IMR-90 (cell line): ENCODE data around the gene NBEA. TPM values are rescaled to one million over a fixed set of nuclear protein-coding genes. Genes with fewer than 3 reads are reported as not detected.

Experiments used
- ATAC-seq: fragments of 200-7000 bp; cut with Tn5 transposase; 2 replicates; pipeline ENCODE4 v1.9.1; 2020; ENCODE audit warnings: low read depth, mild to moderate bottlenecking, moderate library complexity
- BruUV-seq: library from RNA; stranded (reverse); fragments of 400-500 nt; replicated peaks from 2 replicates; lab custom pipeline; 2021; lab: Mats Ljungman, UMichigan
- CTCF ChIA-PET: fragments of 300-600 bp; formaldehyde crosslinking; extraction: SDS; loops from one replicate; lab custom pipeline; 2021; ENCODE audit warnings: antibody characterized with exemption; lab: Yijun Ruan, JAX
- POLR2A ChIA-PET: fragments of 300-600 bp; sonication (Branson Sonifier 250); formaldehyde crosslinking; loops from one replicate; lab custom pipeline; 2022; ENCODE audit warnings: antibody characterized with exemption; ENCODE audit not compliant: unreplicated experiment; lab: Charles Lee
- DNase-seq: peaks from one replicate; pipeline ENCODE4 v3.0.0; 2013
- H2AFZ ChIP-seq: replicated peaks from 2 replicates; pipeline ENCODE3; 2013; ENCODE audit warnings: low read length, mild to moderate bottlenecking; ENCODE audit not compliant: poor library complexity
- H2AK5ac ChIP-seq: 2 replicates; pipeline ENCODE4 v1.6.1; 2013; ENCODE audit warnings: low read depth, low read length, inconsistent platforms
- H2AK9ac ChIP-seq: replicated peaks from 2 replicates; pipeline ENCODE3; 2013; ENCODE audit warnings: mild to moderate bottlenecking, low read depth, low read length, moderate library complexity; ENCODE audit not compliant: poor library complexity
- H2BK120ac ChIP-seq: 2 replicates; pipeline ENCODE4 v1.6.1; 2013; ENCODE audit warnings: low read depth, low read length, inconsistent platforms
- H2BK15ac ChIP-seq: 3 replicates; pipeline ENCODE4 v1.6.1; 2013; ENCODE audit warnings: low read depth, low read length, inconsistent platforms
- H2BK20ac ChIP-seq: 2 replicates; pipeline ENCODE4 v1.6.1; 2013; ENCODE audit warnings: low read depth, mild to moderate bottlenecking, inconsistent platforms, low read length, moderate library complexity
- H2BK5ac ChIP-seq: 2 replicates; pipeline ENCODE4 v1.6.1; 2013; ENCODE audit warnings: mild to moderate bottlenecking, low read depth, low read length, inconsistent platforms; ENCODE audit not compliant: poor library complexity, severe bottlenecking
- H3K14ac ChIP-seq: replicated peaks from 2 replicates; pipeline ENCODE4 v1.6.1; 2013; ENCODE audit warnings: low read depth, low read length, inconsistent platforms
- H3K18ac ChIP-seq: 2 replicates; pipeline ENCODE4 v1.6.1; 2013; ENCODE audit warnings: low read depth, low read length, control low read depth
- H3K23ac ChIP-seq: 2 replicates; pipeline ENCODE4 v1.6.1; 2013; ENCODE audit warnings: low read depth, low read length, inconsistent platforms
- H3K27ac ChIP-seq: 2 replicates; pipeline ENCODE4 v1.5.1; 2013; ENCODE audit warnings: mild to moderate bottlenecking, control low read depth, low read length; ENCODE audit not compliant: insufficient read depth
- H3K27me3 ChIP-seq: 2 replicates; pipeline ENCODE4 v1.6.1; 2013; ENCODE audit warnings: low read length; ENCODE audit not compliant: control insufficient read depth, insufficient read depth
- H3K36me3 ChIP-seq: 2 replicates; pipeline ENCODE4 v1.6.1; 2013; ENCODE audit warnings: low read length, mixed read lengths; ENCODE audit not compliant: control insufficient read depth, insufficient read depth
- H3K4ac ChIP-seq: 2 replicates; pipeline ENCODE4 v1.6.1; 2013; ENCODE audit warnings: low read depth, low read length, inconsistent platforms
- H3K4me1 ChIP-seq: 2 replicates; pipeline ENCODE4 v1.6.1; 2013; ENCODE audit warnings: low read length, mixed read lengths; ENCODE audit not compliant: control insufficient read depth, insufficient read depth
- H3K4me2 ChIP-seq: 2 replicates; pipeline ENCODE4 v1.6.1; 2013; ENCODE audit warnings: low read depth, mild to moderate bottlenecking, control low read depth, low read length, moderate library complexity
- H3K4me3 ChIP-seq: 2 replicates; pipeline ENCODE4 v1.5.1; 2013; ENCODE audit warnings: low read depth, mild to moderate bottlenecking, control low read depth, low read length, moderate library complexity; ENCODE audit not compliant: insufficient read depth
- H3K56ac ChIP-seq: 2 replicates; pipeline ENCODE4 v1.6.1; 2013; ENCODE audit warnings: low read length, inconsistent platforms; ENCODE audit not compliant: insufficient read depth; ENCODE audit errors: extremely low read depth
- H3K79me1 ChIP-seq, 2 experiments: 2 replicates each; pipeline ENCODE4 v1.6.1; 2013; ENCODE audit warnings: low read length in 2 of 2, inconsistent platforms in 1 of 2, low read depth in 1 of 2
- H3K9ac ChIP-seq: 2 replicates; pipeline ENCODE4 v1.6.1; 2013; ENCODE audit warnings: low read depth, low read length, control low read depth
- H3K9me1 ChIP-seq: 2 replicates; pipeline ENCODE4 v1.6.1; 2013; ENCODE audit warnings: low read length, inconsistent platforms; ENCODE audit not compliant: insufficient read depth
- H3K9me3 ChIP-seq: 2 replicates; pipeline ENCODE4 v1.6.1; 2013; ENCODE audit warnings: low read length; ENCODE audit not compliant: control insufficient read depth, insufficient read depth
- H4K20me1 ChIP-seq: 2 replicates; pipeline ENCODE4 v1.6.1; 2013; ENCODE audit warnings: low read length, inconsistent platforms; ENCODE audit not compliant: insufficient read depth
- H4K5ac ChIP-seq: 2 replicates; pipeline ENCODE4 v1.6.1; 2013; ENCODE audit warnings: mild to moderate bottlenecking, low read depth, low read length, control low read depth
- H4K8ac ChIP-seq, 2 experiments: 2 replicates each; pipeline ENCODE4 v1.6.1; 2013; ENCODE audit warnings: low read depth in 2 of 2, low read length in 2 of 2, control low read depth in 1 of 2, inconsistent platforms in 1 of 2
- H4K91ac ChIP-seq: 2 replicates; pipeline ENCODE4 v1.6.1; 2013; ENCODE audit warnings: low read depth, low read length, inconsistent platforms; ENCODE audit not compliant: insufficient read depth
- CEBPB ChIP-seq: IDR thresholded peaks from 2 replicates; pipeline ENCODE4 v1.6.1; 2012; ENCODE audit warnings: low read depth, low read length, improper control_type of control experiment
- MXI1 ChIP-seq: IDR thresholded peaks from 2 replicates; pipeline ENCODE4 v1.6.1; 2012; ENCODE audit warnings: low read depth, mild to moderate bottlenecking, low read length, moderate library complexity, borderline replicate concordance
- SMC3 ChIP-seq: fragments of 150-350 bp; IDR thresholded peaks from 2 replicates; pipeline ENCODE4 v1.6.1; 2016; ENCODE audit warnings: low read depth, mild to moderate bottlenecking, antibody characterized with exemption, low read length, moderate library complexity
- WGBS, 2 experiments: methylation state at CpG; one replicate each; pipeline versions ENCODE4 v1.1.5 to v1.1.7; 2013; ENCODE audit warnings: missing lambda C conversion rate in 2 of 2; ENCODE audit not compliant: insufficient read length in 1 of 2; ENCODE audit errors: extremely low coverage in 2 of 2; 5-methylcytosine and 5-hydroxymethylcytosine counted together
- dilution Hi-C: fragments of 300-500 bp; cut with HindIII; formaldehyde crosslinking; loops from one replicate; pipeline ENCODE4 v1.14.3; 2018; ENCODE audit warnings: low sequenced_read_pairs; ENCODE audit not compliant: unreplicated experiment
- in situ Hi-C: fragments of 300-500 bp; cut with MboI; formaldehyde crosslinking; loops from 3 replicates; pipeline ENCODE4 v1.14.3; 2019; ENCODE audit warnings: low sequenced_read_pairs, inconsistent platforms, mixed read lengths
- intact Hi-C: fragments of 100-400 bp; cut with micrococcal nuclease; formaldehyde crosslinking; loops from 2 replicates; pipeline ENCODE4 v1.10.0; 2022
- polyA plus RNA-seq, 3 experiments: library from polyadenylated mRNA; depleted of rRNA; stranded (reverse); fragments of >200 nt; gene quantifications; 2 replicates each; pipeline ENCODE4 v1.2.3, GENCODE V29; 2012; ENCODE audit warnings: low replicate concordance in 1 of 3
- total RNA-seq: library from RNA; depleted of rRNA; stranded (reverse); fragments of >200 nt; gene quantifications from 2 replicates; pipeline ENCODE4 v1.2.3, GENCODE V29; 2012

The NBEA gene
- total and polyA plus RNA-seq, 2 of the 4 experiments (the other 2 are of a cell fraction), result 0.82 to 2.2 TPM

DNA sequence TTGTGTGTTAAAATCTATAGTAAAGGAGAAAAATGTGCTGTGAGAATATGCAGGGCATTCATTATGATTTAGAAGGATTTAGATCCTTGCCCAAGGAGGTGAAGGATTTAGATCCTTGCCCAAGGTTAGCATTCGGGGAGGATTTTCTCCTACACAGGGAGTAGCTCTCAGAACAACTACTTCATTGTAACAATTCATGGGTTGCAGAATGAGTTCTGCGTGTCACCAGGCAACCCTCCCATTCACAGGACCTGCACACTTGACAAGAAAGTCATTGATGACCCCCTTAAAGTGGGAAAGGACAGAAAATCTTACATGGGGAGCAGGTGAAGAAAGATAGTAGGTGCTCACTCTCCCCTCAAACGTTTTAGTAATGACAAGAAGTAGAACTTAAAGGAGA, 701.6 kb downstream of the NBEA start:
- Histone ChIP-seq H4K8ac (no peak overlapping the region), H3K14ac (no peak overlapping the region), H4K91ac (no peak overlapping the region), H3K9ac (no peak overlapping the region), H3K9me3 (no peaks in the 10 kb centered on the region), H3K27ac (no peak overlapping the region), H2BK5ac (no peak overlapping the region), H3K27me3 (no peaks in the 10 kb centered on the region), H2AK9ac (no peak overlapping the region), H3K36me3 (no peaks in the 10 kb centered on the region), H3K4me1 (peaks cover 1% of the 10 kb centered on the region; the same call in 1 of the 2 replicates), H2BK20ac (no peak overlapping the region), H4K20me1 (no peaks in the 10 kb centered on the region), H3K9me1 (no peaks in the 10 kb centered on the region), H3K79me1 (no peaks in the 10 kb centered on the region), H3K18ac (no peak overlapping the region), H3K23ac (no peak overlapping the region), H3K56ac (no peak overlapping the region), H3K4me3 (no peak overlapping the region), H2BK120ac (no peak overlapping the region), H2AK5ac (no peak overlapping the region), H3K4me2 (no peak overlapping the region), H2BK15ac (no peak overlapping the region), H2AFZ (no peak overlapping the region), H4K5ac (no peak overlapping the region), H3K4ac (no peak overlapping the region)
- ChIA-PET CTCF (interaction anchor here (0.5 kb wide), 1 partner anchor 11 kb away, joined by 3 read pairs; no protein-coding TSS in a partner anchor), POLR2A (no interaction called here)
- WGBS, 2 experiments, result no CpG with 5 or more reads among the region's 3 CpGs
- intact Hi-C loops, result no loop called here
- DNase-seq (no peak), ATAC-seq (no peak)
- dilution Hi-C loops, result no loop called here
- in situ Hi-C loops, result no loop called here
- TF ChIP-seq SMC3 (no peak), CEBPB (no peak), MXI1 (no peak)
- no TSS peak for BruUV-seq
